Mesodermal cell (in vitro differentiated cells): ENCODE data around the gene EYA2.

Experiments used
- H3K27ac ChIP-seq: 2 replicates; pipeline ENCODE4 v1.7.0; 2013; ENCODE audit warnings: mild to moderate bottlenecking, low read depth, low read length, moderate library complexity; ENCODE audit not compliant: severe bottlenecking
- H3K36me3 ChIP-seq: 2 replicates; pipeline ENCODE4 v1.7.1; 2013; ENCODE audit warnings: mild to moderate bottlenecking, low read length, moderate library complexity; ENCODE audit not compliant: control insufficient read depth, insufficient read depth
- H3K4me1 ChIP-seq: one replicate; pipeline ENCODE4 v1.7.1; 2013; ENCODE audit warnings: mild to moderate bottlenecking, low read length; ENCODE audit not compliant: insufficient read depth, control insufficient read depth, poor library complexity, severe bottlenecking
- H3K4me3 ChIP-seq: 2 replicates; pipeline ENCODE4 v1.7.0; 2013; ENCODE audit warnings: low read length, control low read depth, mild to moderate bottlenecking; ENCODE audit not compliant: insufficient read depth, poor library complexity, severe bottlenecking; ENCODE audit errors: extremely low read depth
- H3K9me3 ChIP-seq: 2 replicates; pipeline ENCODE4 v1.7.1; 2013; ENCODE audit warnings: mild to moderate bottlenecking, low read length, moderate library complexity; ENCODE audit not compliant: control insufficient read depth
- WGBS, 2 experiments: methylation state at CpG; one replicate each; pipeline ENCODE4 v1.1.5; 2013; ENCODE audit warnings: missing lambda C conversion rate in 2 of 2; ENCODE audit not compliant: insufficient coverage in 2 of 2; 5-methylcytosine and 5-hydroxymethylcytosine counted together

The EYA2 gene

GRCh38 chr20:46990596-46991104 lies 96.0 kb downstream of the EYA2 start:
- Histone ChIP-seq H3K27ac (no peak overlapping the region), H3K9me3 (no peaks in the 10 kb centered on the region), H3K4me1 (no peaks in the 10 kb centered on the region), H3K4me3 (no peak overlapping the region), H3K36me3 (no peaks in the 10 kb centered on the region)
- WGBS, 2 experiments: 78 to 84% methylated on average over 5 of the region's 5 CpGs

- 90 to 92% methylated on average over 2 of the region's 3 CpGs for WGBS, 2 experiments
- Histone ChIP-seq H3K27ac (no peak overlapping the region), H3K4me1 (no peaks in the 10 kb centered on the region), H3K4me3 (no peak overlapping the region), H3K36me3 (no peaks in the 10 kb centered on the region), H3K9me3 (no peaks in the 10 kb centered on the region)
These were observed 96.5 kb downstream of the EYA2 start for GRCh38 chr20:46991168-46991567.

GRCh38 chr20:46991880-46992639 lies 97.4 kb downstream of the EYA2 start:
- no peaks in the 10 kb centered on the region for H3K9me3 ChIP-seq
- 62 to 67% methylated on average over 5 to 10 of the region's 12 CpGs for WGBS, 2 experiments
- H3K4me3 ChIP-seq: no peak overlapping the region
- no peak overlapping the region for H3K27ac ChIP-seq
- no peaks in the 10 kb centered on the region for H3K36me3 ChIP-seq
- H3K4me1 ChIP-seq: no peaks in the 10 kb centered on the region

GRCh38 chr20:46992640-46993035 lies 98.0 kb downstream of the EYA2 start:
- WGBS, 2 experiments: no CpG with 5 or more reads among the region's 2 CpGs
- Histone ChIP-seq H3K36me3 (no peaks in the 10 kb centered on the region), H3K9me3 (no peaks in the 10 kb centered on the region), H3K27ac (no peak overlapping the region), H3K4me1 (no peaks in the 10 kb centered on the region), H3K4me3 (no peak overlapping the region)

- 61 to 100% methylated on average over 1 to 3 of the region's 4 CpGs for WGBS, 2 experiments
- Histone ChIP-seq H3K27ac (no peak overlapping the region), H3K9me3 (no peaks in the 10 kb centered on the region), H3K4me1 (no peaks in the 10 kb centered on the region), H3K4me3 (no peak overlapping the region), H3K36me3 (no peaks in the 10 kb centered on the region)
These were observed 98.9 kb downstream of the EYA2 start for GRCh38 chr20:46993465-46994095.

- Histone ChIP-seq H3K9me3 (no peaks in the 10 kb centered on the region), H3K4me1 (no peaks in the 10 kb centered on the region)
- WGBS, 2 experiments: 73 to 88% methylated on average over 4 of the region's 5 CpGs
These were observed 99.7 kb downstream of the EYA2 start for GRCh38 chr20:46994341-46994740.

GRCh38 chr20:46995561-46996142 lies 101.0 kb downstream of the EYA2 start:
- Histone ChIP-seq H3K4me1 (no peaks in the 10 kb centered on the region), H3K27ac (no peak overlapping the region), H3K9me3 (no peaks in the 10 kb centered on the region), H3K36me3 (no peaks in the 10 kb centered on the region), H3K4me3 (no peak overlapping the region)
- WGBS, 2 experiments: 42 to 51% methylated on average over 2 to 5 of the region's 5 CpGs

More at GRCh38 chr20:46994341-46994740, 99.7 kb downstream of the EYA2 start:
- Histone ChIP-seq H3K36me3 (no peaks in the 10 kb centered on the region), H3K27ac (no peak overlapping the region), H3K4me3 (no peak overlapping the region)

GRCh38 chr20:46997187-46997586 lies 102.5 kb downstream of the EYA2 start:
- no peak overlapping the region for H3K4me3 ChIP-seq
- 80 to 100% methylated on average over 1 of the region's 2 CpGs for WGBS, 2 experiments

GRCh38 chr20:46998477-46999240 lies 104.0 kb downstream of the EYA2 start:
- H3K9me3 ChIP-seq: no peaks in the 10 kb centered on the region
- H3K27ac ChIP-seq: no peak overlapping the region
- 29 to 80% methylated on average over 1 to 2 of the region's 6 CpGs for WGBS, 2 experiments
- no peak overlapping the region for H3K4me3 ChIP-seq
- H3K36me3 ChIP-seq: no peaks in the 10 kb centered on the region
- H3K4me1 ChIP-seq: no peaks in the 10 kb centered on the region

More at GRCh38 chr20:46997187-46997586, 102.5 kb downstream of the EYA2 start:
- Histone ChIP-seq H3K4me1 (no peaks in the 10 kb centered on the region), H3K36me3 (no peaks in the 10 kb centered on the region), H3K9me3 (no peaks in the 10 kb centered on the region), H3K27ac (no peak overlapping the region)

GRCh38 chr20:46999801-47000465 lies 105.3 kb downstream of the EYA2 start:
- no peak overlapping the region for H3K4me3 ChIP-seq
- no peak overlapping the region for H3K27ac ChIP-seq
- H3K36me3 ChIP-seq: no peaks in the 10 kb centered on the region
- no peaks in the 10 kb centered on the region for H3K9me3 ChIP-seq
- WGBS, 2 experiments: 91 to 93% methylated on average over 8 to 10 of the region's 11 CpGs
- H3K4me1 ChIP-seq: no peaks in the 10 kb centered on the region
